Lower lobe of right lung (tissue), 2 donors: ENCODE results near the gene SLC35G6. TPM values are rescaled to one million over a fixed set of nuclear protein-coding genes. Genes with fewer than 3 reads are reported as not detected.

ENCODE experiments used
- ATAC-seq, 2 donors: fragments of 200-7000 bp; cut with Tn5 transposase; one replicate each; pipeline ENCODE4 v1.9.1; 2020 to 2022; ENCODE audit warnings: mild to moderate bottlenecking in 2 of 2, moderate library complexity in 2 of 2
- DNase-seq: peaks from one replicate; pipeline ENCODE4 v3.0.0-alpha.2; 2020
- H3K27ac ChIP-seq: fragments of 200-600 bp; one replicate; pipeline ENCODE4 v1.8.0; 2022
- H3K27me3 ChIP-seq: fragments of 200-600 bp; one replicate; pipeline ENCODE4 v1.8.0; 2022; ENCODE audit warnings: low read depth
- H3K36me3 ChIP-seq: fragments of 200-600 bp; one replicate; pipeline ENCODE4 v1.8.0; 2022; ENCODE audit warnings: mild to moderate bottlenecking
- H3K4me1 ChIP-seq: fragments of 200-600 bp; one replicate; pipeline ENCODE4 v1.8.0; 2022
- H3K4me3 ChIP-seq: fragments of 200-600 bp; one replicate; pipeline ENCODE4 v1.8.0; 2022; ENCODE audit warnings: mild to moderate bottlenecking
- H3K9me3 ChIP-seq: fragments of 200-600 bp; one replicate; pipeline ENCODE4 v1.8.0; 2022
- intact Hi-C: fragments of 100-400 bp; cut with DNase I; formaldehyde crosslinking; loops from one replicate; pipeline ENCODE4 v1.11.0; 2022
- total RNA-seq: library from RNA; stranded (reverse); fragmentation: NEBNext Ultra II Directional; extraction: Animal tissue kit (Norgen Biotek cat#: 25700); gene quantifications from one replicate; pipeline ENCODE4 v1.2.1, GENCODE V29; 2021
- TF ChIP-seq, protein P1 (sequence below): fragments of 200-600 bp; IDR thresholded peaks from one replicate; pipeline ENCODE4 v1.8.0; 2022; ENCODE audit warnings: antibody characterized with exemption, mild to moderate bottlenecking
- donor health status: DM: no; HTN: yes; CAD: no; lungs with severe emphysema.

The SLC35G6 gene
- total RNA-seq, 1 donor from 2014 or later: not detected

GRCh38 chr17:7476494-7476893 is 4.8 kb upstream of the SLC35G6 start:
- TF ChIP-seq, protein P1, sequence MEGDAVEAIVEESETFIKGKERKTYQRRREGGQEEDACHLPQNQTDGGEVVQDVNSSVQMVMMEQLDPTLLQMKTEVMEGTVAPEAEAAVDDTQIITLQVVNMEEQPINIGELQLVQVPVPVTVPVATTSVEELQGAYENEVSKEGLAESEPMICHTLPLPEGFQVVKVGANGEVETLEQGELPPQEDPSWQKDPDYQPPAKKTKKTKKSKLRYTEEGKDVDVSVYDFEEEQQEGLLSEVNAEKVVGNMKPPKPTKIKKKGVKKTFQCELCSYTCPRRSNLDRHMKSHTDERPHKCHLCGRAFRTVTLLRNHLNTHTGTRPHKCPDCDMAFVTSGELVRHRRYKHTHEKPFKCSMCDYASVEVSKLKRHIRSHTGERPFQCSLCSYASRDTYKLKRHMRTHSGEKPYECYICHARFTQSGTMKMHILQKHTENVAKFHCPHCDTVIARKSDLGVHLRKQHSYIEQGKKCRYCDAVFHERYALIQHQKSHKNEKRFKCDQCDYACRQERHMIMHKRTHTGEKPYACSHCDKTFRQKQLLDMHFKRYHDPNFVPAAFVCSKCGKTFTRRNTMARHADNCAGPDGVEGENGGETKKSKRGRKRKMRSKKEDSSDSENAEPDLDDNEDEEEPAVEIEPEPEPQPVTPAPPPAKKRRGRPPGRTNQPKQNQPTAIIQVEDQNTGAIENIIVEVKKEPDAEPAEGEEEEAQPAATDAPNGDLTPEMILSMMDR: no peak
- ATAC-seq: no peak
- Histone ChIP-seq H3K27me3 (no peaks in the 10 kb centered on the region), H3K9me3 (no peaks in the 10 kb centered on the region), H3K4me3 (no peak overlapping the region), H3K4me1 (peaks cover 58% of the 10 kb centered on the region), H3K27ac (peak overlapping the region; percentile 100), H3K36me3 (no peaks in the 10 kb centered on the region)
- intact Hi-C loops: no loop called here
- no peak for DNase-seq

DNA sequence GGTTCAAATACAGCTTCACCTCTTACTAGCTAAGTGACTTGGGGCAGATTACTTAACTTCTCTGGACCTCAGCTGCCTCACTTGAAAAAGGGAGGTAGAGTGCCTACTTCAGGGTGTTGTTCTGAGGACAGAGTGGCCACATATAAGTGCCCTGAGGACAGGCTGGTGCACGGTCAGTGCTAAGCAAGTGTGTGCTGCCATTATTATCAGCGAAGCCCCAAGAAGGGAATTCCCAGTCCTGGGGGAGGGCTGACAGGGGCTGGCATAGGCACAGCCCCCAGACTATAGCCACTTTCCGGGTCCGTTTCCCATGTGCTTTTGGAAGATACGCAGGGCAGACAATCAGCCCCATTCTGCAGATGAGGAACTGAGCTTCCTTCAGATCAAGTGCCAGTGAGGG is 4.3 kb upstream of the SLC35G6 start:
- TF ChIP-seq, protein P1: no peak
- ATAC-seq (no peak), DNase-seq (no peak)
- peak overlapping the region; percentile 86 for H3K4me3 ChIP-seq
- H3K9me3 ChIP-seq: no peaks in the 10 kb centered on the region
- H3K27ac ChIP-seq: peak overlapping the region; percentile 100
- H3K27me3 ChIP-seq: no peaks in the 10 kb centered on the region
- H3K4me1 ChIP-seq: peaks cover 54% of the 10 kb centered on the region
- intact Hi-C loops: no loop called here
- no peaks in the 10 kb centered on the region for H3K36me3 ChIP-seq

GRCh38 chr17:7477392-7478275 is 3.6 kb upstream of the SLC35G6 start:
- Histone ChIP-seq H3K27me3 (no peaks in the 10 kb centered on the region), H3K9me3 (no peaks in the 10 kb centered on the region), H3K4me3 (peak overlapping the region; percentile 86), H3K36me3 (no peaks in the 10 kb centered on the region), H3K4me1 (peaks cover 49% of the 10 kb centered on the region), H3K27ac (peak overlapping the region; percentile 100)
- intact Hi-C loops: no loop called here
- TF ChIP-seq, protein P1: no peak
- DNase-seq: peak; percentile 77
- peak; percentile 51 to 67 for ATAC-seq

DNA sequence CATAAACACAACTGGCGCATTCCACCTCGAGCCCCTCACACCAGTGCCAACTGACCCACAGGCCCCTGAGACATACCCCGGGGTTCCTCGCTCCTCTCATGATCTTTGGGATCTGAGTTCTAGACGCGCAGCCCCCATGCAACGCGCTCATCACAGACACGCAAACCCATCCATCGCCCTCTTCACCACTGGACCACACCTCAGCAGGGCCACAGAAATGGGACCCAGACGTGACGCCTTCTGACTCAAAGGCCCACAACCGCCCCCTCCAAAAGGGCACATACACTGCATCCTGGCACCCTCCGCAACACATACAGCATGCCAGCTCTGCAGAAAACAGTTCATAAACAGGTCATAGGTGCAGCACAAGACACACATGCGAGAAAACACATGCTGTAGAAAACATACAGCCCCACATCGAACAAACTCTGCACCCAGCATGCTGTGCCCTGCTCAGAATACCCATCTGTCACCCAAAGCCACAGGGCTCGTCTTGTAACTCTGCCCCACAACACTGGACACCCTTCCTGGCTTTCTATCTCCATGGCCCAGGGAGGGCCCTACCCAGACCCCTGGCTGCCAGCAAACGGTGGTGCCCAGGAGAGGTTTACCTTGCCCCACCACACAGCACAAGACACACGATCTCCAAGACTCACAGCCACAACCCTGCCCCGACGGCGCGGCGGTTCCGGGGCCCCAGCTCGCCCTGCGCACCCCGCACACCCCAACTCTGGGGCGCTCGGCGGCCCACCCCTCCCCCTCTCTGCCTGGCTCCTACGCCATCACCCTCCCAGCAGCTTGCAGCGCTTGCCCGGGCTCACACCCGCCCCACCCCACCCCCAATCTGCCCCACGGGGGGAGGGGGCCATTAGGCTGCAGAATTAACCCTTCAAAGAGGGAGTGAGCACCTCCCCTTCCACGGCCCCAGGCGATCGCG is 2.7 kb upstream of the SLC35G6 start:
- no peaks in the 10 kb centered on the region for H3K27me3 ChIP-seq
- no peaks in the 10 kb centered on the region for H3K9me3 ChIP-seq
- no peaks in the 10 kb centered on the region for H3K36me3 ChIP-seq
- H3K4me3 ChIP-seq: peak overlapping the region; percentile 86
- H3K27ac ChIP-seq: peak overlapping the region; percentile 100
- TF ChIP-seq, protein P1: no peak
- intact Hi-C loops: no loop called here
- H3K4me1 ChIP-seq: peaks cover 56% of the 10 kb centered on the region
- ATAC-seq (peak; percentile 49 to 57), DNase-seq (peak; percentile 77)

- Histone ChIP-seq H3K4me1 (peaks cover 52% of the 10 kb centered on the region), H3K9me3 (no peaks in the 10 kb centered on the region), H3K27ac (peak within 1 kb of the TSS; percentile 100), H3K36me3 (no peaks in the 10 kb centered on the region), H3K27me3 (no peaks in the 10 kb centered on the region), H3K4me3 (peak within 1 kb of the TSS; percentile 86)
- TF ChIP-seq, protein P1: no peak
- ATAC-seq (peak; percentile 16 to 30), DNase-seq (peak; percentile 76)
- intact Hi-C loops: no loop called here
Observed at GRCh38 chr17:7479213-7480088, 1.8 kb upstream of the SLC35G6 start, which contains the start of gene ZBTB4. Gene ZBTB4, minus strand, starts transcription at chr17:7479631. Its CDS starts 12,830 bp downstream, at chr17:7466801.
